ENCODE results near the gene ANTKMT.

Gene ANTKMT

DNA sequence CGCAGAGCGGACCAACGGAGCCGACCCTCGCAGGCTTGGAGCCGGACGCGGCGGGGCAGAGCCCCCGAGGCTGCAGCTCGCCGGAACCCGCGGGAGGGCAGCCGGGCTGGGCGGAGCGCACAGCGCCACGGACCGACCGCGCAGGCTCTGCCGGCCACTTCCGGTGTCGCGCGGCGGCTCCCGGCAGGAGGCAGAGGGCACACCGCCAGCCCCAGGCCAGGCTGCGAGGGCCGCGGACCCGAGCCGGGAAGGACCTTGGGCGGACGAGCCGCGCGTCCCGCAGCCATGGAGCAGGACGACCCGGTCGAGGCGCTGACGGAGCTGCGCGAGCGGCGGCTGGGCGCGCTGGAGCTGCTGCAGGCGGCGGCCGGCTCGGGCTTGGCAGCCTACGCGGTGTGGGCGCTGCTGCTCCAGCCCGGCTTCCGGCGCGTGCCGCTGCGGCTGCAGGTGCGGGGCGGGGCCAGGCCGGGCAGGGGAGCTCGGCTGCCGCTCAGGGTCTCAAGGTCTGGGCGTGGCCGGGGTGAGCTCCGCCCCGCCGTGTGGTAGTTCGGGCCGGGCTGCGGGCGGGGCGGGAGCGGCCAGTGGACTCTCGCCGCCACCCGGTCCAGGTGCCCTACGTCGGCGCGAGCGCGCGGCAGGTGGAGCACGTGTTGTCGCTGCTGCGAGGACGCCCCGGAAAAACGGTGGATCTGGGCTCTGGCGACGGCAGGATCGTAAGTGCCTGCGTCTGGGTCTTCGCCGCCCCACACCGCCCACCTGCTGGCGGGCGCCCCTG lies at the start of gene ANTKMT:
Gene ANTKMT, plus strand, starts transcription at position 157 of the 775 bp plus-strand sequence. Its CDS starts 129 bp downstream, at position 286.
- peak; percentile 90 for DNase-seq

- DNase-seq, result no peak
Observed at GRCh38 chr16:671353-672131, 49.4 kb upstream of the ANTKMT start.

GRCh38 chr16:672371-672770 lies 48.6 kb upstream of the ANTKMT start:
- no peak for DNase-seq

DNA sequence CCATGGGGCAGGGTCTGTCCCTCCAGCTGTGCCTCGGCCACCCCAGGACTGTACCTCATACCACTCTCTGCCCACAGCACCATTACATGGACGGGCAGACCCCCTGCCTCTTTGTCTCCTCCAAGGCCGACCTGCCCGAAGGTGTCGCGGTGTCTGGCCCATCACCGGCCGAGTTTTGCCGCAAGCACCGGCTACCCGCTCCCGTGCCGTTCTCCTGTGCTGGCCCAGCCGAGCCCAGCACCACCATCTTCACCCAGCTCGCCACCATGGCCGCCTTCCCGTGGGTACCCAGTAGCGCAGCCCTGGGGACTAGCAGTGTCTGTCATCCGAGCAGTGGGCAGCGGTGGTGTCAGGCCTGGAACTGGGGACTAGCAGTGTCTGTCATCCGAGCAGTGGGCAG lies 48.1 kb upstream of the ANTKMT start:
- no peak for DNase-seq

GRCh38 chr16:673399-673991 lies 47.5 kb upstream of the ANTKMT start:
- DNase-seq, result no peak

DNA sequence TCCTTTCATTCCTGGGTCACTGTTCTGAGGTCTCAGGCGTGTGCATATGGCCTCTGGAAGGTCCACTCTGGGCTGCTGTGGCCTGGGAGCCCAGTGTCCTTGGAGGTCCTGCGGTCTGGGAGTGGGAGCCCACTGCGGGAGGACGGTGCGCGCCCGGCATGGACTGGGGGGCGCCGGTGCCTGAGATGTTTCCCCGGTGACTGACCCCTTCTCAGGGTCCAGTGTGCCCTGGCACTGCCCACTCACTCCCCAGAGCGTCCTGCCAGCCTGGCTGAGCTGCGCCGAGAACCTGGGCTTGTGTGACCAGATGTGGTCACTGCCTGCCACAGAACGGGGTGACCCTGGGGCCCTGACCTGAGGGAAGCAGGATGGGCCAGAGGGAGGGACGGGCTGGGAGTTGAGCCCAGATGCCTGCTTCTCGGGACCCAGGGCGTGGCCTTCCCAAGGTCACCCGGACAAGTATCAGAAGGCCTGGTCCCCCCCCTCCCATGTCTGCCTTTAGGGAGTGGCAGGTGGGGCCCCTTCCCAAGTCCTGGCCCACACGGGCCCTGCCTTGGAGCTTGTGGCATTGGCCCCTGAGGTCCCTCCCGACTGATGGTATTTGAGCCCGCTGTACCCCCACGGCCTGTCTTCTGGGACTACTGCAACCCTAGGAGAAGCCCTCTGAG lies 46.6 kb upstream of the ANTKMT start:
- DNase-seq, result no peak

DNA sequence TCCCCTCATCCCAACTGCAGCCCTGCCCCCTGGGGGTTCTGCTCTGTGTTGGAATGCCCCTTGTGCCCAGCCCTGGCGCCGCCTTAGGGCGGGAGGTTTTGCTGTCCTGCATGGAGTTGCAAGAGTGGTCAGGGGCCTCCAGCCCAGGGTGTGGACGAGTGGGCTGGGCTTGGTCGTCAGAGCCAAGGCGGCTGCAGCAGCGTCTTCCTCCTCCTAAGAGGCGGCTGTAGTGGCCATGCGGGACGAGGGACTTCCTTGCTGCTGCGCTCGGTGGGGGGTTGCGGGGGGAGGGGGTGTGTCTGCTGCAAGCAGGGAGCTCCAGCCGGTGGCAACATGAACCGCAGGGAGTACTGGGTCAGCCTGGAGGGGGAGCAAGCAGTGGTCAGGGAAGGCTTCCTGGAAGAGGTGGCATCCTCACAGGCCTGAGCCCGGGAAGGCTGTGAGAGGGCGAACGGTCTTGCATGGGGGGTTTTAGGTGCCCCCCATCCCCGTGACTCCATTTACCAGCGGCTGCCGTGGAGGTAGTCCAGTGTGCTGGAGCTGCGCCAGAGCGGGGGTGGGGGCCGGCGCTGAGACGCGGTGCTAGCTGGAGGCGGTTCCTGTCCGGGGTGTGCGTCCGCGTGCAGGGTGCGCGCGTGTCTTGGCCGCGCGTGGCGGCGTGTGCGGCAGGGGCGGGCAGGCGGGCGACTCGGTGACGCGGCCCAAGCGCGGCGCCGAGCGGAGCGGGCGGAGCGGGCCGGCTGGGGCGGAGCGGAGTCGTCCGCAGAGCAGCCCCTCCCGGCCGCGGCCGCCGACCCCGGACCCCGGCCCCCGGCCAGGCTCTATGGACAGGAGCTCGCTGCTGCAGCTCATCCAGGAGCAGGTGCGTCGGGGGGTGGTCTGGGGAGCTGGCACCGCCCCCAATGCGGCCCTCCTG lies 45.7 kb upstream of the ANTKMT start, which contains the start of gene RHBDL1:
Gene RHBDL1, plus strand, starts transcription at position 704 of the 916 bp plus-strand sequence. Its CDS starts 120 bp downstream, at position 824.
- peak; percentile 55 for DNase-seq

DNA sequence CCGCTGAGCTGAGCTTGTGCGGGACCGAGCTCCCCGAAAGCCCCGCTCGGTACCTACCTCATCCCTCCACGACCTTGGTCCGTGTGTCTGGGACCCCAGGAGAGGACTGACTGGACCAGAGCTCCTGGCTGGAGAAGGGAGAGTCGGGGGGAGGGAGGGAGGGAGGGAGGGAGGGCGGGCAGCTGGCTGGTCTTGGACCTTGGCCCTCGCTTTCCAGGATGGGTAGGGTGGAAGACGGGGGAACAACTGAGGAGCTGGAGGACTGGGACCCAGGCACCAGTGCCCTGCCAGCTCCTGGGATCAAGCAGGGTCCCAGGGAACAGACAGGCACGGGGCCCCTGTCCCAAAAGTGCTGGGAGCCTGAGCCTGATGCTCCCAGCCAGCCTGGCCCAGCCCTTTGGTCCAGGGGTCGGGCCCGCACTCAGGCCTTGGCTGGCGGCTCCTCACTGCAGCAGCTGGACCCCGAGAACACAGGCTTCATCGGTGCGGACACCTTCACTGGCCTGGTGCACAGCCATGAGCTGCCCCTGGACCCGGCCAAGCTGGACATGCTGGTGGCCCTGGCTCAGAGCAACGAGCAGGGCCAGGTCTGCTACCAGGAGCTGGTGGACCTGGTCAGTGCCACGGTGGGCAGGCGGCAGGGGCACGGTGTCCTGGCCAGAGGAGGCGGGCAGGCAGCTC lies 44.9 kb upstream of the ANTKMT start:
- peak; percentile 18 for DNase-seq

DNA sequence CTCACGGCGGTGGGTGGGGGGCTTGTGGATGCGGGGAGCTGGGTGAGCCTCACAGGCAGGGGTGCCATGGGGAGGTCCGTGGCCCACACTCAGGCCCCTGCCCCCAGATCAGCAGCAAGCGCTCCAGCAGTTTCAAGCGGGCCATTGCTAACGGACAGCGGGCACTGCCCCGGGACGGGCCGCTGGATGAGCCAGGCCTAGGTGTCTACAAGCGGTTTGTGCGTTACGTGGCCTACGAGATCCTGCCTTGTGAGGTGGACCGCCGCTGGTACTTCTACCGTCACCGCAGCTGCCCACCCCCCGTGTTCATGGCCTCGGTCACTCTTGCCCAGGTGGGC lies 44.4 kb upstream of the ANTKMT start:
- no peak for DNase-seq

DNA sequence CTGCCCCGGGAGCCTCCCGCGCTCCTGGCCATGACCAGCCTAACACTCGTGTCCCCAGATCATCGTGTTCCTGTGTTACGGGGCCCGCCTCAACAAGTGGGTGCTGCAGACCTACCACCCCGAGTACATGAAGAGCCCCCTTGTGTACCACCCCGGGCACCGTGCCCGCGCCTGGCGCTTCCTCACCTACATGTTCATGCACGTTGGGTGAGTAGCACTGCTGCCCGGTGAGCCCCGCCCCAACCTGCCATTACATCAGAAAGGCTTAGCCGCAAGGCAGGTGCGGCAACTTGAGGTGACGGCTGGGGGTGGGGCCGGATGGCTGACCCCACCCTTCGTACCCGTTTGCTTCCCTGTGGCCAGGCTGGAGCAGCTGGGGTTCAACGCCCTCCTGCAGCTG lies 44.0 kb upstream of the ANTKMT start:
- DNase-seq, result peak; percentile 30

- DNase-seq, result peak; percentile 24
Observed at GRCh38 chr16:677316-678190, 43.4 kb upstream of the ANTKMT start.

DNA sequence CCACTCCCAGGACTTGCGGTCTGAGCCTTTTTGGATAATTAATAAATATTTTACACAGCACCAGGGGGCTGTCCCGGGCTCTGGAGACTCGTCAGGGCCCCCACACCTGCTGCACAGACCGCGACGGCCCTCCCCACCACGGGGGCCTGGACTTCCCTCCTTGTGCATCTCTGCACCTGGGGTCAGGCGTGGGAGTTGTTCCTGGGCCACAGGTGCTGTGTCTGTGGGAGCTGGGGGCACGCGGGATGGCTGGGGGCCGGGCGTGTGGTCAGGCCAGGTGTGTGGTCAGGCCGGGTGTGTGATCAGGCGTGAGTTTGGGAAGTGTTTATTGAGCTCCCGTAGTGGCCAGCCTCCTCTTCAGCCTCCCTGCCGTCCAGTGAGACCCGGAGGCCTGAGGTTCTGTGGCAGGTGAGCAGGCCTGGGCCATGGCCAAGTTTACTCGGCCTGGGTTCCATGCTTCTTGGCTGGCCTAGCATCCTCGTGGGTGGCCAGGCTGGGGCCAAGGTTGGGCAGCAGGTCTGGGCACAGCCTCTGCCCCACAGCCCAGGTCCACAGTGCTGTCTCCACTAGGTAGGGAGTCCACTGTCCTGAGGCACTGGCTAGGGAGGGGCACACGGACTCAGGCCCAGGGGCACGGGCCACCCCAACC lies 42.6 kb upstream of the ANTKMT start:
- DNase-seq, result no peak

DNA sequence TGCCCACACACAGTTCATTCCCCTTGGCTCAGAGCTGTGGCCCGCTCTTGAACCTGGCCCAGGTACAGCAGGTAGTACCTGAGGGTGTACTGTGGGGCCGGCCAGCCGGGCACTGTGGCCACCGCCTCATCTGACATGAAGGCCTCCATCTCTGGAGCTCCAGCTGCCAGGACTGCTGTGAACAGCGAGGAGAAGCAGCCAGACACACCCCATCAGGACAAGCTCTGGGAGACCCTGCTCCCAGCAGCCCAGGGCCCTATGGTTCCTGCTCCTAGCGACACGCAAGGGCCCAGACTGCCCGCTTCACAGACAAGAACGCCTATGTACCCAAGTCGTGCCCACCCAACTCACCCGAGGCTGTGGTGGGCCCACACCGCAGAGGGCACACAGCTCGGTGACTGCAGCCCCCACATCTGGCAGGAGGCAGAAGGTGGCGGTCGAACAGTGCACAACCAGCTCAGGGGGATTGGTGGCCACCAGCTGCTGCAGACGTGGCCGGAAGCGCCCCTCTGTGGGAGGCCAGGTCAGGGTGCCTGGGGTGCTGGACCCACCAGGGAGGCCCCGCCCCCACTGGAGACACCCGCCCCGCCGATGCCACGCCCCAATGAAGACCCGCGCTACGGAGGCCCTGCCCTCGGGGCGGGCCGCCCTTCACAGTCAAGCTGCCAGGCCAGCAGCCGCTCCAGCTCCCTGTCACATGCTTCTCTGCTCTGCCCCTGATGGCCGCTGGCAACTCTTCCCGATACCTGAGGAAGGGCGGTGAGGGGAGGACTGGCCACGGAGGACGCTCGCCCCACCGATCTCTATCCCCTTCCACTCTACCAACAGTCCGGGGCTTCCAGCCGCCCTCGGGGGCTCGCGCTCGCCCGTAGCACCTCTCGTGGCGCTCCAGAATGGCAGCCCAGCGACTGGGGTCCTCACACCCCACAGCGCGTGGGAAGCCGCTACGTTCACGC lies 41.8 kb upstream of the ANTKMT start:
- peak; percentile 88 for DNase-seq

DNA sequence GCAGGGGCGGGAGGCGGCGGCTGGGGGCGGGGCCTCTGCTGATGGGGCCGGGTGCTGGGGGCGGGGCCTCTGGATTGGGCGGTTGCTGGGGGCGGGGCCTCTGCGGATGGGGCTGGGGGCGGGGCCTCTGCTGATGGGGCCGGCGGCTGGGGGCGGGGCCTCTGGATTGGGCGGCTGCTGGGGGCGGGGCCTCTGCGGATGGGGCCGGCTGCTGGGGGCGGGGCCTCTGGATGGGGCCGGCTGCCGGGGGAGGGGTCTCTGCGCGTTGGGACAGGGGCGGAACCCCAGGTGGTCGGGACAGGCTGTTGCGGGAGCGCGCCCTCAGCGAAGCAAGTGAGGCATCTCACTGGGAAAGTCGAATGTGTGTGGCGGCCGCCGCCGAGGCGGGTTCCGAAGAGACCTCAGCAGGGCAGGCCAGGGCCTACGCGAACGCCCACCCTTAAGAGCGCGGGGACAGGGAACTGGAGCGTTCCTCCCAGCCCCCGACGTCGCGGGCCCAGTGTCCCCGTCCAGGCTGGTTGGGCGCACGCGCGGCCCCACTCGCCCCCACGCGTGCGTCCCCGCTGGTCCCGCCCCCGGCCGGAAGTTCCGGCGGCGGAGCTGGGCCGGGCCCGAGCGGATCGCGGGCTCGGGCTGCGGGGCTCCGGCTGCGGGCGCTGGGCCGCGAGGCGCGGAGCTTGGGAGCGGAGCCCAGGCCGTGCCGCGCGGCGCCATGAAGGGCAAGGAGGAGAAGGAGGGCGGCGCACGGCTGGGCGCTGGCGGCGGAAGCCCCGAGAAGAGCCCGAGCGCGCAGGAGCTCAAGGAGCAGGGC lies 40.9 kb upstream of the ANTKMT start, which contains the start of gene STUB1:
Gene STUB1, plus strand, starts transcription at position 597 of the 811 bp plus-strand sequence. Its CDS starts 116 bp downstream, at position 713.
- peak; percentile 90 for DNase-seq

DNA sequence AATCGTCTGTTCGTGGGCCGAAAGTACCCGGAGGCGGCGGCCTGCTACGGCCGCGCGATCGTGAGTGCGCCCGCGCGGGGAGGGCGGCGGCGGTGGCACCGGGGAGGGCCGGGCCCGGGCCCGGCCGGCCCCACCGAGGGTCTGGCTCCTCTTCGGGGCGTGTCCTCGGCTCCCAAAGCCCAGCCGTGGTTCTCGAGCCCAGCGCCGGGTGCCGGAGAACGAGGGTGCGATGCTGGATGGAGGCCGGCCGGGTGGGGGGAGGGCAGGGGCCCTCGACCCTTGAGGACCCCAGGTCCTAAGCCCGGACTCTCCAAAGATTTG lies 40.4 kb upstream of the ANTKMT start:
- no peak for DNase-seq

- peak; percentile 17 for DNase-seq
Observed at GRCh38 chr16:680967-681745, 39.8 kb upstream of the ANTKMT start.
